ACC112 (cell line): Measurements from ENCODE around the gene BCL2.
"Not testable (repeated sequence)": the region's sequence is repeated elsewhere in the genome, so short reads cannot be mapped to it uniquely, and the experiment has no call there.

Experiments used
- H2AFZ ChIP-seq: fragments of 200-600 bp; sonication (generic); one replicate; pipeline ENCODE4 v1.6.0; 2017; ENCODE audit warnings: antibody characterized with exemption, low read length; ENCODE audit not compliant: unreplicated experiment
- H3K27ac ChIP-seq: fragments of 200-600 bp; sonication (generic); 2 replicates; pipeline ENCODE4 v1.5.1; 2014; ENCODE audit warnings: low read depth, mild to moderate bottlenecking, antibody characterized with exemption, low read length, moderate library complexity
- H3K27me3 ChIP-seq: fragments of 200-600 bp; sonication (generic); 2 replicates; pipeline ENCODE4 v1.6.1; 2014; ENCODE audit warnings: mild to moderate bottlenecking, antibody characterized with exemption, low read length, moderate library complexity, mixed read lengths; ENCODE audit not compliant: insufficient read depth
- H3K36me3 ChIP-seq: fragments of 200-600 bp; sonication (generic); 2 replicates; pipeline ENCODE4 v1.6.1; 2016; ENCODE audit warnings: mild to moderate bottlenecking, antibody characterized with exemption, low read length, moderate library complexity, mixed read lengths; ENCODE audit not compliant: insufficient read depth
- H3K4me1 ChIP-seq: fragments of 200-600 bp; sonication (generic); one replicate; pipeline ENCODE4 v1.6.1; 2016; ENCODE audit warnings: low read length, mixed read lengths; ENCODE audit not compliant: insufficient read depth, unreplicated experiment, control insufficient read depth
- H3K4me3 ChIP-seq: fragments of 200-600 bp; sonication (generic); 2 replicates; pipeline ENCODE4 v1.5.1; 2014; ENCODE audit warnings: mild to moderate bottlenecking, low read depth, low read length
- H3K79me2 ChIP-seq: fragments of 200-600 bp; sonication (generic); one replicate; pipeline ENCODE4 v1.6.0; 2016; ENCODE audit warnings: low read length; ENCODE audit not compliant: control insufficient read depth, unreplicated experiment, insufficient read depth

BCL2 gene

GRCh38 chr18:63198098-63198760 is 121.3 kb downstream of the BCL2 start:
- H3K4me3 ChIP-seq: no peak overlapping the region
- no peak overlapping the region for H3K27ac ChIP-seq
- no peaks in the 10 kb centered on the region for H3K4me1 ChIP-seq
- no peaks in the 10 kb centered on the region for H3K79me2 ChIP-seq
- no peaks in the 10 kb centered on the region for H3K27me3 ChIP-seq
- H3K36me3 ChIP-seq: no peaks in the 10 kb centered on the region
- no peak overlapping the region for H2AFZ ChIP-seq

GRCh38 chr18:63197246-63197869 is 122.2 kb downstream of the BCL2 start:
- H3K27ac ChIP-seq: no peak overlapping the region
- H2AFZ ChIP-seq: no peak overlapping the region

GRCh38 chr18:63195326-63196159 is 124.0 kb downstream of the BCL2 start:
- Histone ChIP-seq H2AFZ (no peak overlapping the region), H3K36me3 (no peaks in the 10 kb centered on the region), H3K27ac (no peak overlapping the region), H3K4me1 (no peaks in the 10 kb centered on the region), H3K4me3 (no peak overlapping the region), H3K79me2 (no peaks in the 10 kb centered on the region), H3K27me3 (0 out of 2 replicates have a peak, but pooled peaks cover 3% of the 10 kb centered on the region)

More at GRCh38 chr18:63197246-63197869, 122.2 kb downstream of the BCL2 start:
- Histone ChIP-seq H3K36me3 (no peaks in the 10 kb centered on the region), H3K27me3 (no peaks in the 10 kb centered on the region), H3K4me1 (no peaks in the 10 kb centered on the region), H3K79me2 (no peaks in the 10 kb centered on the region), H3K4me3 (no peak overlapping the region)

GRCh38 chr18:63192885-63193349 is 126.7 kb downstream of the BCL2 start:
- Histone ChIP-seq H3K79me2 (no peaks in the 10 kb centered on the region), H2AFZ (no peak overlapping the region), H3K4me3 (no peak overlapping the region), H3K36me3 (no peaks in the 10 kb centered on the region), H3K4me1 (no peaks in the 10 kb centered on the region), H3K27ac (no peak overlapping the region), H3K27me3 (0 out of 2 replicates have a peak, but pooled peaks cover 3% of the 10 kb centered on the region)

- Histone ChIP-seq H3K79me2 (no peaks in the 10 kb centered on the region), H3K4me1 (no peaks in the 10 kb centered on the region), H3K27me3 (peaks cover 3% of the 10 kb centered on the region; the same call in 1 of the 2 replicates), H3K4me3 (no peak overlapping the region), H2AFZ (no peak overlapping the region), H3K36me3 (no peaks in the 10 kb centered on the region), H3K27ac (no peak overlapping the region)
These were observed 127.3 kb downstream of the BCL2 start for GRCh38 chr18:63192126-63192884.

GRCh38 chr18:63191413-63191812 is 128.2 kb downstream of the BCL2 start:
- Histone ChIP-seq H3K4me1 (no peaks in the 10 kb centered on the region), H3K4me3 (no peak overlapping the region), H3K27ac (no peak overlapping the region), H2AFZ (no peak overlapping the region), H3K27me3 (peaks cover 3% of the 10 kb centered on the region; the same call in 1 of the 2 replicates), H3K79me2 (no peaks in the 10 kb centered on the region), H3K36me3 (no peaks in the 10 kb centered on the region)

GRCh38 chr18:63190838-63191237 is 128.7 kb downstream of the BCL2 start:
- not testable (repeated sequence) for H3K27ac ChIP-seq, H3K79me2 ChIP-seq, H3K36me3 ChIP-seq, H2AFZ ChIP-seq, H3K4me1 ChIP-seq, H3K27me3 ChIP-seq, H3K4me3 ChIP-seq

GRCh38 chr18:63189817-63190216 is 129.8 kb downstream of the BCL2 start:
- Histone ChIP-seq H3K27ac (no peak overlapping the region), H3K36me3 (no peaks in the 10 kb centered on the region), H3K27me3 (peaks cover 3% of the 10 kb centered on the region; the same call in 1 of the 2 replicates), H3K4me1 (no peaks in the 10 kb centered on the region), H2AFZ (no peak overlapping the region), H3K79me2 (no peaks in the 10 kb centered on the region), H3K4me3 (no peak overlapping the region)

GRCh38 chr18:63189041-63189440 is 130.5 kb downstream of the BCL2 start:
- no peaks in the 10 kb centered on the region for H3K36me3 ChIP-seq
- peaks cover 3% of the 10 kb centered on the region; the same call in 1 of the 2 replicates for H3K27me3 ChIP-seq
- H3K4me3 ChIP-seq: no peak overlapping the region
- no peak overlapping the region for H2AFZ ChIP-seq
- no peak overlapping the region for H3K27ac ChIP-seq
- H3K79me2 ChIP-seq: no peaks in the 10 kb centered on the region
- no peaks in the 10 kb centered on the region for H3K4me1 ChIP-seq

- no peaks in the 10 kb centered on the region for H3K79me2 ChIP-seq
- no peak overlapping the region for H2AFZ ChIP-seq
- H3K27ac ChIP-seq: no peak overlapping the region
- H3K4me3 ChIP-seq: no peak overlapping the region
- no peaks in the 10 kb centered on the region for H3K36me3 ChIP-seq
- peaks cover 3% of the 10 kb centered on the region for H3K27me3 ChIP-seq
- H3K4me1 ChIP-seq: no peaks in the 10 kb centered on the region
These were observed 131.6 kb downstream of the BCL2 start for GRCh38 chr18:63187791-63188460.
